ENCODE measurements around the gene ARHGAP6. TPM values are rescaled to one million over a fixed set of nuclear protein-coding genes. Genes with fewer than 3 reads are reported as not detected.

Gene ARHGAP6
- total and polyA plus RNA-seq, 2 donors (not counting 3 experiments of a cell fraction or from before 2014, with no cell fraction given), result 0.69 to 0.83 TPM

DNA sequence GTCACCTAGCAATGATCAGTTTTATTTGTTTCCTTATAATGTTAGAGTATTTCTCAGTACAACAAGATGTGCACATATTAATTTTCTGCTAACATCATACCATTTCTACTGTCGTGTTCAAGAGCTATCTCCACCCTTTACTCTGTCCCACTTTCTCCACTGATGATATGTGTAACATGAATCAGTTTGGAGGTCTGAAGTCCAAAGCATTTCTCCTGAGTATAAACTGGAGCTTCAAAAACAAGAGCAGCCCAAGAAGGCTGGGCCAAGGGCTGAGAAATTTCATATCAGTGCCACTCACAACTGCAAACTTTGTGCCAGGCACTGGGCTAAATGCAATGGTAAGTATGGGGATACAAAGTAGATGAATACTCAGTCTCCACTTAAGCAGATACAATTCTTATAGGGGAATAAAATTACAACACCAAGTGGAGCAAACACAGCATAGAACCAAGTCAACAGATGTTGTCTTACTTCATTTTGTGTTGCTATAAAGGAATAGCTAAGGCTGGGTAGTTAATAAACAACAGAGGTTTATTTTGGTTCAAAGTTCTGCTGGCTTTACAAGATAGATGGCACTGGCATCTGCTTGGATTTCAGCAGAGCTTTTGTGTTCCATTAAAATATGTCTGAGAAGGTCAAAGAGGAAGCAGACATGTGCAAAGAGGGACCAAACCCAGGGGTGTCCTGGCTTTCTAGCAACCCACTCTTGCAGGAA is 328.3 kb downstream of the ARHGAP6 start:
- no peak overlapping the region for H3K27ac ChIP-seq (ENCODE audit: insufficient read depth, low read depth, low read length)
- FAIRE-seq, result no peak
- no TSS peak for BruUV-seq (replicated peaks)
- peaks cover 10% of the 10 kb centered on the region for H3K4me1 ChIP-seq (ENCODE audit: control insufficient read depth, extremely low read depth, insufficient read depth, low read length)
- H3K9me3 ChIP-seq (replicated peaks; ENCODE audit: control insufficient read depth, insufficient read depth, low read length), result no peaks in the 10 kb centered on the region
- H3K4me2 ChIP-seq (ENCODE audit: insufficient read depth, low read length), result no peak overlapping the region
- no peaks in the 10 kb centered on the region for H3K79me2 ChIP-seq (ENCODE audit: control insufficient read depth, insufficient read depth, low read length)
- dilution Hi-C loops (cut with MboI; ENCODE audit: extremely low pct_ligation_motif_present, low sequenced_read_pairs) (no loop called here), intact Hi-C loops (cut with micrococcal nuclease) (no loop called here)
- H3K4me3 ChIP-seq (replicated peaks in 1 of 3; ENCODE audit: insufficient read depth in 1 of 3, low read depth in 1 of 3, low read length in 3 of 3), result no peak overlapping the region
- ChIA-PET CTCF (interaction anchor here (1.1 kb wide), 1 partner anchor 8 kb away, joined by 3 read pairs; no protein-coding TSS in a partner anchor), POLR2A (no interaction called here)
- H3K36me3 ChIP-seq (ENCODE audit: control insufficient read depth in 2 of 2, extremely low read depth in 1 of 2, insufficient read depth in 2 of 2, low read length in 2 of 2), result no peaks in the 10 kb centered on the region
- H3K27me3 ChIP-seq (ENCODE audit: control insufficient read depth in 2 of 2, insufficient read depth in 2 of 2, low read length in 2 of 2), result no peaks in the 10 kb centered on the region
- no peaks in the 10 kb centered on the region for H4K20me1 ChIP-seq (replicated peaks; ENCODE audit: control insufficient read depth, extremely low read depth, insufficient read depth, low read length)
- no peaks in the 10 kb centered on the region for H3K9me1 ChIP-seq (replicated peaks; ENCODE audit: control insufficient read depth, extremely low read depth, insufficient read depth, low read length)
- H3K9ac ChIP-seq (replicated peaks; ENCODE audit: extremely low read depth, insufficient read depth, low read length), result no peak overlapping the region
- DNase-seq (ENCODE audit: low read depth, low spot score), result no peak
- H2AFZ ChIP-seq (ENCODE audit: low read depth, low read length), result no peak overlapping the region
- TF ChIP-seq MYC (IDR thresholded peaks at IDR 0.05; ENCODE audit: low read depth, low read length) (no peak), GATA2 (IDR thresholded peaks at IDR 0.05; ENCODE audit: insufficient read depth, insufficient read length, low read depth, low read length) (no peak), EZH2 (IDR thresholded peaks at IDR 0.05; ENCODE audit: borderline replicate concordance, low read depth, low read length, severe bottlenecking) (no peak)
- TF ChIP-seq, protein P1, sequence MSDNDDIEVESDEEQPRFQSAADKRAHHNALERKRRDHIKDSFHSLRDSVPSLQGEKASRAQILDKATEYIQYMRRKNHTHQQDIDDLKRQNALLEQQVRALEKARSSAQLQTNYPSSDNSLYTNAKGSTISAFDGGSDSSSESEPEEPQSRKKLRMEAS (IDR thresholded peaks at IDR 0.05; ENCODE audit: insufficient read depth, insufficient read length), result no peak

DNA sequence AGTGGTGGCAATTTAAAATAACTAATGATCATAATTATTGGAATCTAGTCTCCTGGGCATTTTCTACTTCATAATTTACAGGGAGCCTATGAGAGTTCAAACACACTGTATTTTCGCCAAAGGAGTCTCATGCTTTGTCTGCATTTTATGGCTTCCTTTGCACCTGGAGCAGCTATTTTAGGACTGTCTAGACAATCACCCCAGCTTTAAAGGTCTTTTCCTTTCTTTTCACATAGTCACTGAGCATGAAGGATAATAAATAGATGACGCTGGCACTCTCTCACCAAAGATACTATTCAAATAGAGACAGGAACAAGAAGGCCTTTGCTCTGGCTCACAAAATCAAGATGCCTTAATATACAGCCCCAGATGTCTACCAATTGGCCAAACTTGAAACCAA is 329.5 kb downstream of the ARHGAP6 start:
- POLR2A ChIA-PET, result no interaction called here
- FAIRE-seq, result no peak
- CTCF ChIA-PET, result no interaction called here

More for the DNA sequence above, 329.5 kb downstream of the ARHGAP6 start:
- peaks cover 2% of the 10 kb centered on the region for H3K4me1 ChIP-seq (ENCODE audit: control insufficient read depth, extremely low read depth, insufficient read depth, low read length)
- dilution Hi-C loops (cut with MboI; ENCODE audit: extremely low pct_ligation_motif_present, low sequenced_read_pairs), result no loop called here
- H3K9ac ChIP-seq (replicated peaks; ENCODE audit: extremely low read depth, insufficient read depth, low read length), result no peak overlapping the region
- no peaks in the 10 kb centered on the region for H3K36me3 ChIP-seq (ENCODE audit: control insufficient read depth in 2 of 2, extremely low read depth in 1 of 2, insufficient read depth in 2 of 2, low read length in 2 of 2)
- H3K9me3 ChIP-seq (replicated peaks; ENCODE audit: control insufficient read depth, insufficient read depth, low read length), result no peaks in the 10 kb centered on the region
- TF ChIP-seq POLR2AphosphoS5 (IDR thresholded peaks at IDR 0.05; ENCODE audit: insufficient read depth, low read depth, low read length) (no peak), POLR2A (IDR thresholded peaks at IDR 0.05; ENCODE audit: low read depth, low read length) (no peak), FOS (IDR thresholded peaks at IDR 0.05; ENCODE audit: borderline replicate concordance, insufficient read depth, low read length) (no peak), MYC (IDR thresholded peaks at IDR 0.05; ENCODE audit: low read depth, low read length) (no peak), EZH2 (IDR thresholded peaks at IDR 0.05; ENCODE audit: borderline replicate concordance, low read depth, low read length, severe bottlenecking) (no peak), JUN (IDR thresholded peaks at IDR 0.05; ENCODE audit: borderline replicate concordance, insufficient read depth, insufficient read length, low read depth) (no peak), GATA2 (IDR thresholded peaks at IDR 0.05; ENCODE audit: insufficient read depth, insufficient read length, low read depth, low read length) (no peak)
- TF ChIP-seq, protein P1 (IDR thresholded peaks at IDR 0.05; ENCODE audit: insufficient read depth, insufficient read length), result no peak
- TF ChIP-seq, protein P2, sequence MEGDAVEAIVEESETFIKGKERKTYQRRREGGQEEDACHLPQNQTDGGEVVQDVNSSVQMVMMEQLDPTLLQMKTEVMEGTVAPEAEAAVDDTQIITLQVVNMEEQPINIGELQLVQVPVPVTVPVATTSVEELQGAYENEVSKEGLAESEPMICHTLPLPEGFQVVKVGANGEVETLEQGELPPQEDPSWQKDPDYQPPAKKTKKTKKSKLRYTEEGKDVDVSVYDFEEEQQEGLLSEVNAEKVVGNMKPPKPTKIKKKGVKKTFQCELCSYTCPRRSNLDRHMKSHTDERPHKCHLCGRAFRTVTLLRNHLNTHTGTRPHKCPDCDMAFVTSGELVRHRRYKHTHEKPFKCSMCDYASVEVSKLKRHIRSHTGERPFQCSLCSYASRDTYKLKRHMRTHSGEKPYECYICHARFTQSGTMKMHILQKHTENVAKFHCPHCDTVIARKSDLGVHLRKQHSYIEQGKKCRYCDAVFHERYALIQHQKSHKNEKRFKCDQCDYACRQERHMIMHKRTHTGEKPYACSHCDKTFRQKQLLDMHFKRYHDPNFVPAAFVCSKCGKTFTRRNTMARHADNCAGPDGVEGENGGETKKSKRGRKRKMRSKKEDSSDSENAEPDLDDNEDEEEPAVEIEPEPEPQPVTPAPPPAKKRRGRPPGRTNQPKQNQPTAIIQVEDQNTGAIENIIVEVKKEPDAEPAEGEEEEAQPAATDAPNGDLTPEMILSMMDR (IDR thresholded peaks at IDR 0.05; ENCODE audit: extremely low read depth in 1 of 2, insufficient read depth in 1 of 2, low read depth in 1 of 2, low read length in 2 of 2), result no peak
- H3K9me1 ChIP-seq (replicated peaks; ENCODE audit: control insufficient read depth, extremely low read depth, insufficient read depth, low read length), result no peaks in the 10 kb centered on the region
- H4K20me1 ChIP-seq (replicated peaks; ENCODE audit: control insufficient read depth, extremely low read depth, insufficient read depth, low read length), result no peaks in the 10 kb centered on the region
- H2AFZ ChIP-seq (ENCODE audit: low read depth, low read length), result no peak overlapping the region
- intact Hi-C loops (cut with micrococcal nuclease), result no loop called here
- H3K27me3 ChIP-seq (ENCODE audit: control insufficient read depth in 2 of 2, insufficient read depth in 2 of 2, low read length in 2 of 2), result no peaks in the 10 kb centered on the region
- peak; percentile 71 for DNase-seq (ENCODE audit: low read depth, low spot score)
- H3K79me2 ChIP-seq (ENCODE audit: control insufficient read depth, insufficient read depth, low read length), result no peaks in the 10 kb centered on the region
- H3K4me2 ChIP-seq (ENCODE audit: insufficient read depth, low read length), result no peak overlapping the region
- no peak overlapping the region for H3K4me3 ChIP-seq (replicated peaks in 1 of 3; ENCODE audit: insufficient read depth in 1 of 3, low read depth in 1 of 3, low read length in 3 of 3)
- peak overlapping the region; percentile 29 for H3K27ac ChIP-seq (ENCODE audit: insufficient read depth, low read depth, low read length)
- BruUV-seq (replicated peaks), result no TSS peak
